HG03442 (cell line): Measurements from ENCODE around the gene CORO2B.

Experiments used
- ATAC-seq: cut with Tn5 transposase; IDR thresholded peaks from one replicate; pipeline ENCODE4 v1.9.1; 2021; ENCODE audit warnings: mild to moderate bottlenecking, moderate library complexity; ENCODE audit not compliant: unreplicated experiment

Gene CORO2B

DNA sequence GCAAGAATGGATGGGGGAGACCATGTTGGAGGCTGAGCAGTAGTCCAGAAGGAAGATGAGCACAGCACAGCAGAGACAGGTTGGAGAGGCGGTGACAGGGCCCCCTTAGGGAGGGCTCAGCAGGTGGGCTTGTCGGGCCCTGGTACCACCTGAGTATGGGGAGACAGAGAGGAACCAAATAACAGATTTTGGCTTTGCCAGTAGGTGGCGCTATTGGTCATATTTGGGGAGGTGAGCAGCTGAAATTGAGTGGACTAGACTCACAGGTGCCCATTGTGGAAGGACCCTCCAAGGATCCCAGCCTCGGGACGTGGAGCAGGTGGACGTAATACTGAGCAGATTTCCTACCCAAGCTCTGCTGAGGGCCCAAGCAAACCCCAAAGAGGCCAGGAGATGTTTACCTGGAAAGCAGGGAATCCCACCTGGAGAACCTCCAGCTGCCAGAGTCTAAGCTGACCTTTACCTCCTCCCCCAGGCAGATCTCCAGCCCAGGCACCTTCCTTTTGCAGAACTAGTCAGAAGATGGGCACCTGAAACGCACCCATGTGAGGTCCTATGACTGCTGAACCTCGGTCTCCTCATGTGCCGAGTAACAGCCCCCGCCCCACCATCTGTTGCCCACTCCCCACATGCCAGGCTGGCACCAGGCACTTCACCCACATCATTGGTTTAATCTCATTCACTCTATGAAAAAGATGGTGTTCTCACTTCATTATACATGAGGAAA, 24.6 kb upstream of the CORO2B start:
- no peak for ATAC-seq

DNA sequence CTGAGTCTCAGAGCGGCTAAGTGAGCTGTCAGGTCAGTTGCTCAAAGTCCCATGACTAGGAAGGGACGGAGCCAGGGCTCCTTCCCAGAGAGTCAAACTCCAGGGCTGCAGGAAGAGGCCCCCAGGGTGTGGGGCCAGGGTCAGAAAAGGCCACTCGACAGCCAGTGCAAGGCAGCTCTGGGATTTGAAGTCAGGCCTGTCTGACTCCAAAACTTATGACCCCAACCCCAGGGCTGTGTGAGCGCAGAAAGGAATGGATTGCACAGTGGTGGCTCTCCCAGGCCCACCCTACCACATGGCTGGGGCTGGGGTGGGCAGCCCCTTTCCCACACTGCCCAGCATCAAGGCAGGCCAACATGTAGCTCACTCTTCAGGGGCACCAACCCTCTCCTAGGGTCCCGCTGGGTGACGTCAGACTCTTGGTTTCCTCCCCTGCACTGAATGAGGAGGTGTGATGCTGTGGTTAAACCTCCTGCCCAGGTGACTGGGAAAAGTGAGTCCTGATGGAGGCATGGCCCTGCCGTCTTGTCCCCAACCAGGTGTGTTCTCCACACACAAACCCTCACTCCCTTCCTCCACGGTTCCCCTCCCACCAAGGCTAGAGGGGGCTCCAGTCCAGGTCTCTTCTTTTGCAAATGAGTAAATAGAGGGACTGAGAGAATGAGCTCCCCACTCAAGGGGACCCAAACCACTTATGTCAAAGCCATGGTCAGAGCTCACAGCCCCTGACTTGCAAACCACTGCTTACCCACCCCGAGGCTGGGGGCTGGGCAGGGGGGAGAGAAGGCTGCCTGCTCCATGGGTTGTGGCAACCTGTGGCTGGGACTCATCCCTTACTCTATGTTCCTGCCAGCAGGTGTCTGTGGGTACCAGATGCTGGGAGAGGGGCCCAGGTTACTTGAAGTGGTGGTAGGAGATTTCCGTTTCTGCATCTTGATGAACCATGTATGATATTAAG, 23.8 kb upstream of the CORO2B start:
- ATAC-seq = no peak

DNA sequence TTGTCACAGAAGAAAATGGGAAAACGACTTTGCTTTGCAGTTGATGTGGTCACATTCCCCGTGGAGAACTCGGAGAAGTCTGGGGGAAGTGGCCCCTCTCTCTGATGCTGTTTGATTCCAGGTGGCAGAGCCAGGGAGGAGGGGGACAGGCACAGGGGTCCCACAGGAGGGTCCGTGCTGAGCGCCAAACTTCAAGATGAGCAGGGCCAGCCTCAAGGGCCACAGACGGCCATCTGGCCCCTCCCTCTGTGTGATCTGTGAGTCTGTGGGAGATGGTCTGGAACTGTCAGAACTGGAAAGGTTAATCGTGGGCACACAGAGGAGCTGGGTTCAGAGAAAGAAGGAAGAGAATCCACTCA, 23.1 kb upstream of the CORO2B start:
- ATAC-seq = no peak

DNA sequence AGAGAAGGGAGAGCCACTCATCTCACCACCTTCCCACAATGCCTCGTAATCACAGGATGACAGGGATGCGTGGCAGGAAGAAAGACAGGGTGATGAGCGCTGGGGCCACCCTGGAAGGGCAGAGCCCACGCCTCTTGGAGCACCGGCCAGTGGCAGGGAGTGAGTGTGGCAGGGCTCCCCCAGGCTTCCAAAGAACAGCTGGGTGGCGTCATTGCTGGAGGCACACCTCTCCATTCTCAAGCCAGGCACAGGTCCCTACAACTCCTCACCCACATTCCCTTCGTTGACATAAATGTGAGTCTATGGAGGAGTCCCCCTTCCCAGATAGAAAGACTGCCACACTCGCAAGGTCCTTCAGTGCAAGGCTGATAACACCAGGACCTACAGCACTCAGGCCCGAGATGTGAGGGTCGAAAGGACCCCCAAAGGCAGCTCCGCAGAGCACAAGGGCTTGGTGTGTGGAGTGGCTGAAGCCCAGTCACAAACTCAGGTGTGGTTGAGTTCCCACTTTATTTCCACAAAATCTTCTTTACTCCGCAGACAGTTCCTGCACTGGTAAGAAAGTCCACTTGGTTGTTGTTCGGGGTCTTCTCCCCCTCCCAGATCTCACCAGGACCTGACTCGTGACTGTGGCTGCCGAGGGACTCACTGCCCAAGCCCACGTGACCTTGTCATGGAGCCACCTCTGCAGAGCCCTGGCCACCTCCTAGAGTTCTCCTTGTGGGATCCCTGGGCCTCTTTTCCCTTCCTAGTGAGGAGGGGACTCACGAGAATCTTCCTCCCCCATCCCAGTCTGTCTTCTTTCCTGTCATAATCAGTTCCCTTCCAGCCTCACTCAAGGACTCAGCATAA, 22.4 kb upstream of the CORO2B start:
- no peak for ATAC-seq

DNA sequence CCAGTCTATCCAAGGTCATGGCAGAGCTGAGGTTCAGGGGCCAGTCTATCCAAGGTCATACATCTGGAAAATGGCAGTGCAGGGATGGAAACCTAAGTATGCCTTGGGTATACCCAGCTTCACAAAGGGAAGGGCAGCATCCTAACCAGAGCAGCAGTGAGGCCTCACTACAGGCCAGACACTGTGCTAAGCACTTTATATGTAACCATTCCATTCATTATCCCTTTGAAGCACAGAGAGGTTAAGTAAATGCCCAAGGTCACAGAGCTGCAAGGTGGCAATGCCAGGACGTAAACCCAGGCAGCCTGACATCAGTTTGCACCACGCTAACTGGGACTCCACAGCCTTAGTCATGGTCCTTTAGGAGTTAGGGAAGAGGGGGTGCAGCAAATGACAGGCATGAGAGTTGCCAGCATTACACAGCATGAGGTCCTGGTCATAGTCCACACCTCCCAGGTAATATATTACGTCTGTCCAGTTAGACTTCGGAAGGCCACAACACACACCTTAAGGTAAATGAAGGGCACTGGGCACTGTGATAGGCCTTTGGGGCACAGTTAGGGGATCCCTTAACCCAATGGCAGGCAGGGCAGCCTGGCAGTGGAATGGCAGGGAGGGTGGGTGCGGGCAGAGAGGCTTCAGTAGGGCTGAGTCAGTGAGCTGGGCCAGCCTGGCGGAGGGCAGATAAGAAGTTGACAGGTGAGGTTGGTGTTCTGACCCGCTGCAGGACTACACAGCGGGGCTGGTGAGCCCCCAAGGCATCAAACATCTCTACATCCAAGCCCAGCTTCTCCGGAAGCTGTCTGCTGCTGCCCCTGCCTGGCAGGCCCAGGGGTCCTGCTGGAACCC, 21.1 kb upstream of the CORO2B start:
- ATAC-seq = no peak

DNA sequence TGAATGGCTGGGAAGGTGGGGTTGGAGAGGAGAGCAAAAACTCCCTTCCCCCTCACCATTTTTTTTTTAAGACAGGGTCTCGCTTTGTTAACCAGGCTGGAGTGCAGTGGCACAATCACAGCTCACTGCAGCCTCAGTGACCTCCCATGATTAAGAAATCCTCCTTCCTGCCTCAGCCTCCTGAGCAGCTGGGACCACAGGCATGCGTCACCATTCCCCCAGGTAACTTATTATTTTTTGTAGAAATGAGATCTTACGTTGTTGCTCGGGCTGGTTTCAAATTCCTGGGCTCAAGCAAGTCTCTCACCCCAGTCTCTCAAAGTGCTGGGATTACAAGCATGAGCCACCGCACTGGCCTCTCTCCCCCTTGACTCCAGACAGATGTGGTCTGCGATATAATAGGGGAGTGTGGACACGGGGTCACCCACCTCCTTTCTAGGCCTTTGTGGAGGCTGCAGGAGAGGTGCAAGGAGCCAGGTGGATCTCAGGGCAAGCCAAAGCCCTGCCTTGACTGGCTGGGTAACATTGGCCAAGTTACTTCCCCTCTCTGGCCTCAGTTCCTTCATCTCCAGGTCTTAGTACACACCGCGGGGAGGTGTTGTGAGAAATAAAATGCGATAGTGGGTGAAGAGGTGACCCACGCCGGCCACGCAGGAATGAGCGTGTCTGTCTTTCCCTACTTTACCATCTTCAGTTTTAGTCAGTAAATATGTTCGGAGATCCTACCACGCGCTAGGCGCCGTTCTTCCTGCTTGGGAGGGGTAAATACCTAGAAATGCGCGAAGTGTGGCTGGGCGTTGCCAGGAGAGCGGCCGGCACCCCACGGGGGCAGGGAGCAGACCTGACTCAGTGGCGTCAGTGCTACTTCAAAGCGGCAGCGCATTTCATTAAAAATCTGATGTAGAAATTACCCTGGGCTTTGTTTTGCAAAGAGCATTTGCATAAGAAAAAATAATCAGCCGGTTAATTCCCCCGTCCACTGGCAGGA, 20.2 kb upstream of the CORO2B start:
- ATAC-seq = no peak

DNA sequence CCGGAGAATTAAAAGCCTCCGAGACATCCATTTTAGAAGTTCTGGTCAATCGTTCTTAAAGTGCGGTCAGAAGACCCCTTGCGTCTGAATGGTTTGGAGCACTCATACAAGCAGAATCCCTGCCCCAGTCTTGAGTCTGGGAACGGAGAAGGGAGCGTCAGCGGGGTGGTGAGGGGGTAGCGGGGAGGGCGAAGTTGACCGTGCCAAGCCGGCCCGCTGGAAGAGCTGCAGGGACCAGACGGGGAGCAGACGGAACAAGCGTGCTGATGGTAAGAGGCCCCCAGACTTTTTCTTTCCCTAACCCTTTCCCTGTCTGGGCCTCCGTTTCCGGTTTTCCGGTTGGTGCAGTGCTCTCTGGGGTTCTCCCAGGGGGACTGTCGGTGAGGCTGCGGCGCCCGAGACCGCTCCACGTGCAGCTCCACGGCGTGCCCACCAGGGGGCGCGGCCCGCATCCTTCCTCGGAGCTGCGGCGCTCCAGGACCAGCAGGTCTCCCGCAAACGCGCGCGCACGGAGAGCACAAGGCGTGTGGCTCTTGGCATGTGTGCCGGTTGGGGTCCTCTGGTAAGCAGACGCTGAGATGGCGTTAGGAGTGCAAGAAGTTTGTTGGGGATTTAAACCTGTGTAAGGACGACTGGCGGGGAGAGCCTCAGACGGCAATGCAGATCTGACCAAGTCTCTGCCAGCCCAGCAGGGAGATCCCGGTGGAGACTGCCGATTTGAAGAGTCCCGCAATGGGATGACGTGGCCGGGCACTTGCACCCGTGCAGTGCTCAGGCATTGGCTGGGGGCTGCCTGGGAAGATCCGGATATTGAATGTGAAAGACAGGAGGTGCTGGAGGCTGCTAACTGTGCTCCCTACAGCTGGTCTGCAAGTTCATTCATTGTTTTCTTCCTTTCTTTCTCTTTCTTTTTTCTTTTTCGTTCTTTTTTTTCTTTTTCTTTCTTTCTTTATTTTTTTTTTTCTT, 19.2 kb upstream of the CORO2B start:
- ATAC-seq = no peak

DNA sequence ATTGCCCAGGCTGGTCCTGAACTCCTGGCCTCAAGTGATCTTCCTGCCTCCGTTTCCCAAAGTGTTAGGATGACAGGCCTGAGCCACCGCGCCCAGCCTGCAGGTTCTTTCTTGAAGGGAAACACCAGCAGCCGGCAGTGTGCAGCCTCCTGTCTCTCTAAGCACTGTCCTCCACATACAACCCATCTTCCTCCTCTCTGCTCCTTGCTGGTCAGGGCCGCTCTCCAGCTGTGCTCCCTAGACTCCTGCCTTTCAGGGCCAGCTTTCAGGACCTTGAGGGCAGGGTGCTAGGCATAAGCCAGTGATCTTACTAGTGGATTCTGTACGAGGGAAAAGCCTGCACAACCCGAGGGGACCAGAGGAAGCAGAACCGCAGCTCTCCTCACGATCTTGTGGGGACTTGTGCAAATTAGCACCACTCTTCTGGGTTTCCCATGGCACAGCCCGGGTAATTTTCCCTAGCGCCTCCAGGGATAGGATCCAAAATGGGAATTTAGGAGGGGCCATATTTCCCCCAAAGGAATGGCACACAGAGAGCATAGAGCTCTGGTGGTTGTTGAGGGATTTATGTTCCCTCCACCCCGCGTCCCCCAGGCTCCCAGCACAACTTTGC, 18.2 kb upstream of the CORO2B start:
- no peak for ATAC-seq

DNA sequence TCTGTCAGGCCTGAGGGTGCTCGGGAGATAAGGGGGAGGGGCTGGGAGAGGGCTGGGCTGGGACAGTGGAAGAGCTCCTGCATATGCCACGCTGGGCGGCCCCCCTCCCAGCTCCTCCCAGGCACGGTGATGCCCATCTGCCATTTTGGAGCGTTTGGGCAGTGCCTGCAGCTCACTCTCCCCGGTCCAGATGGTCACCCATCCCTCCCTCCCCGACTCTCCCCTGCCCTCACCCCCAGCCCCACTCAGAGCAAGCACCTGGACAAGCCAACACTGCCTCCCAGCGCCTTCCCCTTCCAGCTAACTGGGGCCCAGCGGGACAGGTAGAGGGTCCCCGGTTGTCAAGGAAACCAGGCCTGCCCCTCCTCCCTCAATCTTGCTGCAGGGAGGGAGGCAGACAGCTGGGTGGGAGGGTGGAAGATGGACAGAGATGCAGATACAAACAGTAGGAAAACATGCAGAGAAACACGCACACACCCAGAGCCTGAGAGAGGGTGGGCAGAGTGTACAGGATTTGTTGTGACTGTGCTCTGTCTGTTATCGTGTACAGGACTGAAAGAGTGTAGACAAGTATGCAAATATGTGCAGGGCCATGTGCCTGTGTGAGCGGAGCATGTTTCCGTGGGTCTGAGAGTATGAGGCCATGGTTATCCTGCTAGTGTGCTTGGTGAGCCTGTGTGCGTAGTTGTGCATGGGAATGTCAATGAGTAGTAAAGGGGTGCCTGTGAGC, 17.5 kb upstream of the CORO2B start:
- ATAC-seq = no peak

DNA sequence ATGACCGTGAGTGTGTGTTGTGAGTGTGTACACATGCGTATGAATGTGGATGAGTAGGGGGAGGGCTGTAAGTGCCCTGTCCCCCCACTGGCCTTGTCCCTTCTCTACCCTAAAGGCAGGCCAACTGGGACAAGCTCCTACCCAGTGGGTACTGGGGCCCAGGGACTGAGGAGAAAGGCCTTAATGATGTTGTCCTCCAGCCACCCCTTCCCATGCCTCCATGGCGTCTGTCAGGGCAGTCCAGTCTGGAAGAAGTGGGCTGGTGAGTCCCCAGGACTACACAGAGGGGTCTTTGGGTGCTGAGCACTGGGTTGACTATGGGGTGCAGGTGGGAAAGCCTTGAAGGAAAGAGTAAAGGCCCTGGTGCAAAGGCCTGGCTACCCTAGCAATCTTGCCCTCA, 16.9 kb upstream of the CORO2B start:
- ATAC-seq = no peak

DNA sequence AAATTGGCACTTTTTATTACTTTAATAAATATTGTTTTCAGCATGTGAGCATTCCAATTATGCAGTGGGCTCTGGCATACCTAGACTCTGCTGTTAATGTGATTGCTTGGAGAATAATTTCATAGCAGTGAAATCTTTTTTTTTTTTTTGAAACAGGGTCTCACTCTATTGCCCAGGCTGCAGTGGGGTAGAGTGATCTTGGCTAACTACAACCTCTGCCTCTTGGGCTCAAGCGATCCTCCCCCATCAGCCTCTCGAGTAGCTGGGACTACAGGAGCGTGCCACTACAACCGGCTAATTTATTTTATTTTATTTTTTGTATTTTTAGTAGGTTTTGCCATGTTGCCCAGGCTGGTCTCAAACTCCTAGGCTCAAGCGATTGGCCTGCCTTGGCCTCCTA, 14.6 kb upstream of the CORO2B start:
- no peak for ATAC-seq

DNA sequence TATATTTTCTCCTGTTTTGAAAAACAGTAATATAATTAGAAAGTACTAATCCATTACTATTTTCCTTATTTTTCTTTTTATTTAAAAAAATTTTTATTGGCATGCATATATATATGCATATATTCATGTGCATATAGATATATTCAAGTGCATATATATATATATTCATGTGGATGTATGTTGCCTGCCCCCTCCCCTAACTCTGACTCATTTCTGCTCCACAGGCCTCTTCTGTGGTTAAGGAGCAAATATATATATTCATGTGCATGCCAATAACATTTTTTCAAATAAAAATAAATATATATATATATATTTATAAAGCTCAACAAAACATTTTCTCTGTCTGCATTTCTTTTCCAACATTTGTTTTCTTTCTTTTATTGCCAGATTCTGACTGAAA, 13.6 kb upstream of the CORO2B start:
- no peak for ATAC-seq

DNA sequence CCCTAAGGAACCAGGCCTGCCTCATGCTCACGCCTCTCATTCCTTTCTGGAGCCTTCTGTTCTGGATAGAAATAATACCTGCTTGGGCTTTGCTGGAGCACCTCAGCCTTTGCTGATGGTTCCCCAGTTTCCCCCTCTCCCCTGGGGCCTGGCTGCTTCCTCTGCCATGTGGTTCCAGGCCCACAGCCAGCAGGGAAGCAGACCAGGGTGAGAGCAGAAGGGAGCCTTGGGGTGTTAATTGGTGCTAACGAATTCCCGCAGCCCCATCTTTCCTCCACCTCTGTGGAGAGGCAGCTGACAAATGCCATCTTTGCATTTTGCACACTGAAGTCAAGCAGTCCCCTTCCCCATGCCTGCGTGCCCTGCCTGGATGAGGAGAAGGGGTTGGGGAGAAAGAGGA, 13.1 kb upstream of the CORO2B start:
- ATAC-seq = no peak

DNA sequence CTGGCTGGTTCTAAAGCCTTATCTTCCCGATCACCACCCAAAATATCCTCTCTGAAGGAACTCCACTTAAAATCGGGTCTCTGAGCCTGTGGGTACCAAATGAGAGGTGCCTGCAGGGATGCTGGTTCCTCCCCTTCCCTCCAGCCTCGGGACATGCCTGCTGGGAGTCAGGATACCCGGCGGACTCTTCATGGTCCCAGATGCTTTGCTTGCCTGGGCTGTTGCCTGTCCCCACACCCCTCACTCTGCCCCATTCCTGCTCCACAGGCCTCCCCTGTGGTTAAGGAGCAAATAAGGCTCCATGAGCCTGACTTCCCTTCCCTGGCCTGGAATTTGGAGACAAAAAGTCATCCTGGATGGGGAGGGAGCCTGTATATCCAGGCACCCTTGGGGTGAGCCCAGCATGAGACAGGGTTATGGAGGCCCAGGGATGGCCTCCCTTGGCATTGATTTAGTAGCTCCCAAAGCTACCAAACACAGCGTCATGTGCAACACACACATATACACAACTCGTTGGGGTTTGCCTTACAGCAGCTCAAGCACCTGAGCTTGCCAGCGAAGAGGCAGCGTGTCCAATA, 12.3 kb upstream of the CORO2B start:
- ATAC-seq = no peak

DNA sequence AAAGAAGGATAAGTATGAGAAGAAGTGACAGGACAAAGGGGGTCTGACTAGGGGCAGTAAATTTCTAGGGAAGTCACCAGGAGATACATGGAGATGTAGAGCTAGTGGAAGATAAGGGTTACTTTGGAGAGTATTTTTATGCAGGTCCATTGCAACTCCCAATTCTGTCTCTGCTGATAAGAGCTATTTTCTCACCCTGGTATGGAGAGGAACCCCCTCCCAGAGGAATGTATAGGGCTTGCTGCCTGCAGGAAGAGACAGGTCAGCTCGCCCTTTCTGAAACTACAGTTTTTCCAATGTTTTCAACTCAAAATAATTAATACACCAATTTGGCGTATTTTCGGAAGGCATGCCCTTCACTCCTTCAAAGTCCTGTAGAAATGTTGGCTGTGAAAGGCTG, 11.4 kb upstream of the CORO2B start:
- no peak for ATAC-seq

DNA sequence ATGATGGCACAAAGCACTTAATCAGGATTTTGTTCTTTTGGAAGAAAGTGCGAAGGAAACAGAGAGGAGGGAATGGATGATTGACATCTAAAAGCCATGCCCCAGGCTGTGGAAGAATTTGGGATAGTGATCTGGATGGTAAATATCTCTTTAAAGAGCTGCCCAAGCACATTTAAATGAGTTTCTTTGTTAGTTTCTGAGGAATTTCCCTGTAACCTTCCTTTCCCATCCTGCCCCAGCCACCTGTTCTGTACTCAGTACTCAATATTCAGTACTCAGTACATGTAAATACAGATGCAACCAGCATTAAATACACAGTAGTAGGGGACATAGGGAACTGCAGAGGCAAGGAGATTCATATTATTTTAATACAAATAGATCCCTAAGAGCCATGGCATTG, 7.8 kb upstream of the CORO2B start:
- no peak for ATAC-seq

DNA sequence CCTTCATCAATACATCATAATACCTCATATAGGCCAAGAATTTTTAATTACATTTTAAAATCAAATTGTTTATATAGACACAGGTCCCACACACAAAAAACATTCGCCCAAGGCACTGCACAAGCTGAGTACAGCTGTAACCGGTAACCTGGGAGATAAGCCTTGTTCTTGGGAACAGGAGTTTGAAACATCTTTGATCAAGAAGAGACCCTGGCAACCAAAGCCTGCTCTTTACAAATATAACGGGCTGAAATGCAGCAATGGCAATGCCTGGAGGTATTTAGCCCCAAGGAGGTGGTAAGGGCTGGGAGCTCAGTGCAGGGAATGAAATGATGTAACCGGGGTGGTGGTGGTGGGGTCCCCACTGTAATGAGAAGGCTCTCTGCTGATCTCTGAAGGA, 7.2 kb upstream of the CORO2B start:
- ATAC-seq = no peak
